Fibroblast of peridontal ligament (primary cell): ENCODE data around the gene RPL29.

Experiments
- DNase-seq: peaks from one replicate; pipeline ENCODE4 v3.0.0-alpha.2; 2010; ENCODE audit errors: extremely low read depth

RPL29 gene

GRCh38 chr3:51947215-51947900 is 48.3 kb downstream of the RPL29 start:
- no peak for DNase-seq

GRCh38 chr3:51946796-51947195 is 48.9 kb downstream of the RPL29 start:
- DNase-seq, result no peak

- no peak for DNase-seq
Measured at GRCh38 chr3:51945926-51946705, 49.6 kb downstream of the RPL29 start.

GRCh38 chr3:51945031-51945840 is 50.5 kb downstream of the RPL29 start:
- DNase-seq, result no peak

- no peak for DNase-seq
Measured at GRCh38 chr3:51944451-51945021, 51.2 kb downstream of the RPL29 start.
